Tibial nerve (tissue), 4 donors: ENCODE measurements around the gene AIG1. TPM values are rescaled to one million over a fixed set of nuclear protein-coding genes. Genes with fewer than 3 reads are reported as not detected.

ENCODE experiments used
- DNase-seq, 2 donors: peaks; one replicate each; pipeline ENCODE4 v3.0.0-alpha.2; 2019; ENCODE audit warnings: low spot score in 2 of 2
- H3K27ac ChIP-seq, 4 donors: fragments of 200-600 bp; sonication (generic) in 3 of 4; one replicate each; pipeline ENCODE4 v1.5.1; 2017 to 2019; ENCODE audit warnings: mild to moderate bottlenecking in 1 of 4
- H3K27me3 ChIP-seq, 2 donors: fragments of 200-600 bp; sonication (generic) in 1 of 2; one replicate each; pipeline versions ENCODE4 v1.5.1 to v1.6.0; 2017 to 2019
- H3K36me3 ChIP-seq, 3 donors: fragments of 200-600 bp; sonication (generic); one replicate each; pipeline ENCODE4 v1.5.1; 2018 to 2019
- H3K4me1 ChIP-seq, 4 donors: fragments of 200-600 bp; sonication (generic) in 3 of 4; one replicate each; pipeline ENCODE4 v1.5.1; 2017 to 2019
- H3K4me3 ChIP-seq, 4 donors: fragments of 200-600 bp; sonication (generic) in 3 of 4; one replicate each; pipeline ENCODE4 v1.5.1; 2017 to 2019; ENCODE audit warnings: mild to moderate bottlenecking in 1 of 4, moderate library complexity in 1 of 4
- H3K9me3 ChIP-seq, 4 donors: fragments of 200-600 bp; sonication (generic) in 3 of 4; one replicate each; pipeline ENCODE4 v1.5.1; 2017 to 2019
- CTCF ChIP-seq, 5 experiments: fragments of 200-600 bp in 3 of 5; fragments of 450-650 bp in 2 of 5; sonication (generic) in 3 of 5; IDR thresholded peaks; one replicate each; pipeline ENCODE4 v1.5.1; 2016 to 2019; ENCODE audit warnings: antibody characterized with exemption in 5 of 5, mild to moderate bottlenecking in 3 of 5, moderate library complexity in 2 of 5
- EP300 ChIP-seq, 2 donors: sonication (generic); formaldehyde crosslinking; IDR thresholded peaks; one replicate each; pipeline ENCODE4 v1.6.1; 2017; ENCODE audit warnings: antibody characterized with exemption in 2 of 2, mild to moderate bottlenecking in 1 of 2
- POLR2A ChIP-seq, 2 donors: fragments of 450-650 bp; IDR thresholded peaks; one replicate each; pipeline ENCODE4 v1.6.1; 2017; ENCODE audit warnings: antibody characterized with exemption in 2 of 2, mild to moderate bottlenecking in 2 of 2, moderate library complexity in 2 of 2
- WGBS, 2 donors: methylation state at CpG; one replicate each; pipeline ENCODE4 v1.1.5; 2018; 5-methylcytosine and 5-hydroxymethylcytosine counted together
- total RNA-seq, 4 donors: library from RNA; depleted of rRNA; stranded (reverse); fragments of >200 nt; gene quantifications; one replicate each; pipeline ENCODE4 v1.1.0, GENCODE V29; 2016

The AIG1 gene
- total RNA-seq, 4 donors from 2014 or later = 18.2 to 23.9 (median 22.2) TPM

GRCh38 chr6:143260857-143261256 lies 200.2 kb downstream of the AIG1 start:
- no peaks in the 10 kb centered on the region for H3K36me3 ChIP-seq
- no peaks in the 10 kb centered on the region for H3K4me1 ChIP-seq
- WGBS, 2 donors = 94 to 95% methylated on average over 7 of the region's 7 CpGs
- no peaks in the 10 kb centered on the region for H3K27me3 ChIP-seq
- no peak overlapping the region for H3K4me3 ChIP-seq
- H3K27ac ChIP-seq = no peak overlapping the region
- DNase-seq = no peak
- H3K9me3 ChIP-seq = peaks cover 0 to 9% (median 0%) of the 10 kb centered on the region in 4 donors
- TF ChIP-seq CTCF (IDR thresholded peaks at IDR 0.05) = no peak
- TF ChIP-seq POLR2A (IDR thresholded peaks at IDR 0.05) = no peak
- no peak for TF ChIP-seq EP300 (IDR thresholded peaks at IDR 0.05)

- no peak for DNase-seq
- H3K27me3 ChIP-seq = no peaks in the 10 kb centered on the region
- no peak overlapping the region for H3K4me3 ChIP-seq
- WGBS, 2 donors = 86 to 89% methylated on average over 3 of the region's 3 CpGs
- no peaks in the 10 kb centered on the region for H3K36me3 ChIP-seq
- peaks cover 0 to 9% (median 0%) of the 10 kb centered on the region in 4 donors for H3K9me3 ChIP-seq
- TF ChIP-seq POLR2A (IDR thresholded peaks at IDR 0.05) (no peak), EP300 (IDR thresholded peaks at IDR 0.05) (no peak), CTCF (IDR thresholded peaks at IDR 0.05) (no peak)
- H3K27ac ChIP-seq = no peak overlapping the region
- H3K4me1 ChIP-seq = no peaks in the 10 kb centered on the region
These were observed 201.3 kb downstream of the AIG1 start for GRCh38 chr6:143261899-143262436.

GRCh38 chr6:143262859-143263258 lies 202.2 kb downstream of the AIG1 start:
- 86 to 88% methylated on average over 2 of the region's 2 CpGs for WGBS, 2 donors
- Histone ChIP-seq H3K4me3 (no peak overlapping the region), H3K4me1 (no peaks in the 10 kb centered on the region), H3K9me3 (peaks cover 0 to 9% (median 0%) of the 10 kb centered on the region in 4 donors), H3K27me3 (no peaks in the 10 kb centered on the region), H3K27ac (no peak overlapping the region), H3K36me3 (no peaks in the 10 kb centered on the region)
- TF ChIP-seq POLR2A (IDR thresholded peaks at IDR 0.05) = no peak
- no peak for TF ChIP-seq EP300 (IDR thresholded peaks at IDR 0.05)
- no peak for TF ChIP-seq CTCF (IDR thresholded peaks at IDR 0.05)
- DNase-seq = no peak

DNA sequence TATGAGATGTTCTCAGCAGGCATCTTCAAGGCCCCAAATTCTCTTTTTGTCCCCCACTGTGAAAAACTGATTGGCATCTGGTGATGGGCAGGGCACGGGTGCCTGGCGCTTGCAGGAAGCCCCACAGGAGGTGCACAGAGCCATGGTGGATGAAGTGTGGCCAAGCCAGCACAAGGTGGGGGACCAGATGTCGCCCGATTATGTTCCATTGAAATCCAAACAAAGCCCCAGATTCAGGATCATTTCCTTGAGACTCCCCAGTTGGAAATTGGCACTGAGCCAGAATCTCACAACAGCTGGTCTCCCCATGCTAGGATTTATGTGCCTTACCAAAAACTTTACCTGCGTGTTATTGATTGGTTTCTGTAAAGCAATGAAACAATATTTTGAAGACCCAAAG lies 203.7 kb downstream of the AIG1 start:
- DNase-seq = no peak
- H3K9me3 ChIP-seq = peaks cover 0 to 2% (median 0%) of the 10 kb centered on the region in 4 donors
- no peaks in the 10 kb centered on the region for H3K4me1 ChIP-seq
- no peak for TF ChIP-seq POLR2A (IDR thresholded peaks at IDR 0.05)
- TF ChIP-seq EP300 (IDR thresholded peaks at IDR 0.05) = no peak
- TF ChIP-seq CTCF (IDR thresholded peaks at IDR 0.05) = no peak
- 84 to 93% methylated on average over 5 of the region's 5 CpGs for WGBS, 2 donors
- H3K27ac ChIP-seq = no peak overlapping the region
- no peaks in the 10 kb centered on the region for H3K36me3 ChIP-seq
- no peak overlapping the region for H3K4me3 ChIP-seq
- H3K27me3 ChIP-seq = no peaks in the 10 kb centered on the region

DNA sequence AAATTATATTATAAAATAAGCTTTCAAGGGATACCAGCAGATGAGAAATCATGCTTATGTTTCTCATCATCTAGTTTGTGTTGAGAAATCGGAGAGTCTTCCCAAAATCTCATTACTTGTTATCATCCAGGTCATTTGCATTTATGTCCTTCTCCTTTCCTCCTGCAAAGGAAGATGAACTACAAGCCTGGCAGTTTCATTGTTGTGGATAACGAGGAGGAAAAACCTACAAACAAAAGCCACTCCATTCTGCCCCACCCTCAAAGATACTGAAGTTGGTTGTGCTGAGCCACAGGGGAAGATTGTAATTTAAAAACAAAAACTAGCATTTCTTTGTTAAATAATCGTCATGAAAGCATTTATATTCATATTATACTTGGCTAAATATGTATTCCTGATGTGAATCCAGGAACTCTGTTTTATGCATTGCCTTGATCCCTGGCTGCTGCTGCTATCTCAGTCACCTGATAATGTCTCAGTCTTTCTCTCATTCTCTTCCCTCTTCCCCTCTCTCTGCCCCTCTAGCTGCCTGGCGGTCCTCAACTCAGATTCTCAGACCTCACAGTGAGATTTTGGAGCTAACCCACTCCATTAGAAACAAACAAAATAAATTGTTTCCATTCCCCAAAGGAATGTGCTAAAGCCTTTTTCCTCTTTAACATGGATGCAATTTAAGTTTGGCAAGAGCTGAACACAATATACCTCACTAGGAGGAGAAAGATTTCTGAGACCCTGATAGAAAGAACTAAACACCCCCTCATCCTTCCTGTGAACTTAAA lies 204.5 kb downstream of the AIG1 start:
- WGBS, 2 donors = 50 to 57% methylated on average over 4 of the region's 4 CpGs
- Histone ChIP-seq H3K9me3 (no peaks in the 10 kb centered on the region), H3K4me1 (no peaks in the 10 kb centered on the region), H3K36me3 (no peaks in the 10 kb centered on the region), H3K27ac (no peak overlapping the region), H3K4me3 (no peak overlapping the region), H3K27me3 (no peaks in the 10 kb centered on the region)
- TF ChIP-seq POLR2A (IDR thresholded peaks at IDR 0.05) (no peak), EP300 (IDR thresholded peaks at IDR 0.05) (no peak), CTCF (IDR thresholded peaks at IDR 0.05) (no peak)
- DNase-seq = no peak
